HG02943 (cell line): Measurements from ENCODE around the gene CNDP1.

Source experiments
- ATAC-seq: cut with Tn5 transposase; IDR thresholded peaks from one replicate; pipeline ENCODE4 v1.9.1; 2021; ENCODE audit warnings: mild to moderate bottlenecking, low read depth, moderate library complexity; ENCODE audit not compliant: unreplicated experiment

Gene CNDP1

DNA sequence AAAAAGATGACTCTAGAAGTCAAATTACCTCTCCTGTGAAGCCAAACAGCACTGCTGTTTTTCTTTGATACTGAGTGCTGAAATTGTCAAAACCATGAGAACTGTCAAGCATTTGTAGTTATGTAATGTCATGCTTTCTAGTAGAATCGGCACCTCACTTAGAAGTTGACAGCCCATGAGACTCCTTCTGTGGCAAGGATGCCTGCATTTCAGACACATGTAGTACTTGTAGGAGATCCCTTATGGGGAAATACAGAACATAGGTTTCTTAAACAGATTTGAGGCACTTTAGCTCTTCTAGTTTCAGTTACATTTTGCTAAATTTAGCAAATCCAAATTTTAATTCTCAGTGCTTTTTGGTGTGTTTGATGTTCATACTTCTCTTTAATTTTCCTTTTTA, 79.1 kb downstream of the CNDP1 start:
- no peak for ATAC-seq

DNA sequence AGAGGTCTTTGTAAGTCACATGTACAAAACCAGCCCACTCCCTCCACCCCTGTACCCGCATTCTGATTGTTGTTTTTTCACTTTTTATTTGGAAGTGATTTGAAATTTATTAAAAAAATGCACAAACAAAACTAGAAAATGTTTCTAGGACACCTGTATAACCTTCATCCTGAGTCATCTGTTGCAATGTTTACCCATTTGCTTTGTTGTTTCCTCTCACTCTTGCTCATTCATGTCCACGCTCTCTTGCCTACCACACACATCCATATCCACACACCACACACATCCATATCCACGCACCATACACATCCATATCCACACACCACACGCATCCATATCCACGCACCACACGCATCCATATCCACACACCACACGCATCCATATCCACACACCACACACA, 82.2 kb downstream of the CNDP1 start:
- ATAC-seq = no peak

DNA sequence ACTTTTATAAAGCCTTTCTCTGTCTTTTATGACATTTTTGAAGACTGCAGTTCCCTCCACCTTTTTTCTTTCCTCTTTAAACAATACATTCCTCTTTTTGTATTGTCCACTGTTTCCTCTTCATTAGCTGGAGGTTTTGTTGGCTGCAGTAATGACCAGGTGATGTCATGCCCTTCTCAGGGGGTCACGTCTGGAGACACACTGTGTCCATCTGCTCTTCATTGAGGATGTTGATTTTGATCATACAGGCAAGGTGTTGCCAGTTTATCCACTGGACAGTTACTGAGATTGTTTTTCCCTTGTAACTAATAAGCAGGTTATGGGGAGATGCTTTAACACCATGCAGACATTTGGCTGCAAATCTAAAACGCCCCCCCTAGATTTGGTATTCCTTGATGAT, 83.2 kb downstream of the CNDP1 start:
- ATAC-seq = no peak

DNA sequence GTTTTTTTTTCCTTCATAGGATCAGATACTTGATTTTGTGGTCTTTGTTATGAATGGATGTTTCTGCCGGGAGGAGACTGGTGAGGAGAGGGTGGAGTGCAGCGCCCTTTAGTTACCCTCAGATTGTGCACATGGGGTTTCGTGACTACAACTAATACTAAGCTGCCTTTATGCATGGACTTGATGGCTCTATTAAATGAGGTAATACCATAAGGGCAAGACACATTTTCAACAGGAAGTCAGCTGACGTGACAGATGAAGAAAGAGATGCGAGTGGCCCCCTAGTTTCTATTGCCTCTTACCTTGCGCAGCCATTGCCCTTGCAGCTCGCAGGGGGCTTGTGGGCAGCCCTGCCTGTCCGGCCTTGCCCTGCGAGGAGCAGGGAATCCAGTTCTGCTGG, 87.8 kb downstream of the CNDP1 start:
- no peak for ATAC-seq

DNA sequence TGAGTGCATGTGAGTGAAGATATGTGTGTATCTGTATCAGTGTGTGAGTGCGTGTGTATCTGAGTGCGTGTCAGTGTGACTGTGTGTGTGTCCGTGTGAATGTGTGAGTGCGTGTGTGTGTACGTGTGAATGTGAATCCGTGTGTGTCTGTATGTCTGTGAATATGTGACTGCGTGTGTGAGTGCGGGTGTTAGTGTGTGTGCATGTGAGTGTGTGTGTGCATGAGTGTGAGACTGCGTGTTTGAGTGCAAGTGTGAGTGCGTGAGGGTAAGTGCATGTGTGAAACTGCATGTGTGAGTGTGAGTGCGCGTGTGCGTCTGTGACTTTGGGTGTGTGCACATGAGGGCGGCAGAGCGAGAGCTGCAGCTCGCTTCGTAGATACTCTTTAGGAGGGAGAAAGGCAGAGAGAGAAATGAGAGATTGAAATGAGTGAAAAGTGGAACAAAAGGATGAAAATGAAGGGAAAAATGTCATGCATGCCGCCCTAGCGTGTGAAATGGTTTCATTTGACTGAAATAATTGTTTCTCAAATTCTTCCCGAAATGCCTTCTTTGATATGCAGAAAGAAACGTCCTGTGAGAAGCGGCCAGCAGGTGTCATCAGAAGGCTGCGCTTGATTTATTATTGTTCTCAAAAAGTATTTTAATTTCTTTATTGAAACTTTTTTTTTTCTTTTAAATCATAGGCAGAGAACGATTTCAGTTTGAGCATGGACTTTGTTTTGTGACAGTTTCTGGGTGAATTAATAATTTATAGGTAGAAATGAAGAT, 88.9 kb downstream of the CNDP1 start:
- ATAC-seq = no peak

DNA sequence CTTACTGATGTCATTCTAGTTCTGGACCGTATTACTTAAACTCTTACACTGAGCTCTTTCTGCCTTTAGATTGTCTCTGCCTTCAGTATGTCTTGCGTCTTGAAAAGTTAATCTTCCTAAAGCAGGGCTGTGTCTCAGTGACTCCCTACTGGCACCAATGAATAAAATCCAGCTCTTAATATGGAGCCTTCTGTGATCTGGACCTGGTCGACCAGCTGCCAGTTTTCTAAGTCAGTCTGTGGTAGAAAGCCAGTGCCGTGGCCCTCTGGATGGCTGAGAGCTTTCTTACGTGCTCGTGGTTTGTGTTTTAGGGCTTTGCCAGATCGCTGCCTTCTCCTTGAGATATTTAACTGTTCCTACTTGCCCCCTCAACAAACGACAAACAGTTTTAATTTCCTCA, 90.2 kb downstream of the CNDP1 start:
- ATAC-seq = no peak

DNA sequence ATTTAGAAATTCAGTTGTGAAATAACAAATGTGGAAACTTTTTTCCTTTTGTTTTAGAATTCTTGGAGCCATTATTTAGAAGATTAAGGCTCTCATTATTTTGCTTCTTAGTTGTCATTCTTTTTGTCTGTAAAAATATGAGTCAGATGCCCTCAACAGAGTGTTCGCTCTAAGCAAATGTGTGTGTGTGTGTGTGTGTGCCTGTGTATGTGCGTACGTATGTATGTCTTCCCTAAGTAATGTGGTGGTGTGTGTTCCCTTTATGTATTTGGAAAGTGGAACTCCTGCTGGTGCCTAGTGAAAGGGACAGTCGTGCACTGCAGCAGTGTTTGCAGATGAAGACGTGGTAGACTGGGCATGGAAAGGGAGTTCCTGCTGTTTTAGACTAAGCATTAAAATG, 90.9 kb downstream of the CNDP1 start:
- no peak for ATAC-seq

DNA sequence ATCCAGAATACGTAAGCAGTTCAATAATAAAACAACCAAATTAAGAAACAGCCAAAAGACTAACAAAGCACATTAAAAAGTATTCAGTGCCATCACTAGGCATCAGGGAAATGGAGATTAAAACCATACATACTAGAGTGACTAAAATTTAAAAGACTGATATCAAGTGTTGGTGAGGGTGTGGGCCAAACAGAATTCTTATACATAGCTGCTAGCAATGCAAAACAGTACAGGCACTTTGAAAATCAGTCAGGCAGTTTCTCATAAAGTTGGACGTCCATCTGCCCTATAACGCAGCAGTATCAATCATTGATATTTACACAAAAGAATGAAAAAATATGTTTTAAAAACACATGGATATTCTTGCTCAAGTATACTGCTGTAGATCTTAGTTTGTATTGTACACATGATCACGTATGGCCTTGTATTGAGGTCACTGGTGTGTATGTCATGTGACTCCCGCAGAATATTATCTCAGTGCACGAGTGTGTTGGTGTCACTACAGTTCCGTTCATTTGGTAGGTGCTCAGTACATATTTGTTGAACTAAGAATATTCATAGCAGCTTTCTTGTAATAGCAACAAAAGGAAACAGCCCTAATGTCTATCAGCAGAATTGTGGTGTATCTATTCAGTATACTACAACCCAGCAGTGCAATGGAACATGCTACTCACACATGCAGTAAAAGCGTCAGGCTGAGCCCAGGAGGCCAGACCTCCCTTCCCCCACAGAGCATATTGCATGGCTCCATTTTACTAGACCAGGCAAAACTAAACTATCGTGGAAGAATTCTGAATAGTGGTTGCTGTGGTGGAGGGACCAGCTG, 92.0 kb downstream of the CNDP1 start:
- ATAC-seq = no peak

DNA sequence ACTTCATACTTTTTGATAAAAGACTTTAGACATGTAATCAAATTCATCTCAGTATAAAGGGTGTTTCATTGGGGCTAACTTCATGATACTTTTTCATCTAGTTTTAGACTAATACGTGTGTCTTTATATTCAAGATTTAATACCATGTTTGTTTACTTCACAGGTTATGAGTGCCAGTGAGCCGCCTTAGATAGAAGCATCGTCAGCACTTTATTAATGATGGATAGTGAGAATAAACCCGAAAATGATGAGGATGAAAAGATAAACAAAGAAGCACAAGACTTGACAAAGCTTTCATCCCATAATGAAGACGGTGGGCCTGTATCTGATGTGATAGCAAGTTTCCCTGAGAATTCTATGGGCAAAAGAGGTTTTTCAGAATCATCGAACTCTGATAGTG, 96.5 kb downstream of the CNDP1 start:
- no peak for ATAC-seq

DNA sequence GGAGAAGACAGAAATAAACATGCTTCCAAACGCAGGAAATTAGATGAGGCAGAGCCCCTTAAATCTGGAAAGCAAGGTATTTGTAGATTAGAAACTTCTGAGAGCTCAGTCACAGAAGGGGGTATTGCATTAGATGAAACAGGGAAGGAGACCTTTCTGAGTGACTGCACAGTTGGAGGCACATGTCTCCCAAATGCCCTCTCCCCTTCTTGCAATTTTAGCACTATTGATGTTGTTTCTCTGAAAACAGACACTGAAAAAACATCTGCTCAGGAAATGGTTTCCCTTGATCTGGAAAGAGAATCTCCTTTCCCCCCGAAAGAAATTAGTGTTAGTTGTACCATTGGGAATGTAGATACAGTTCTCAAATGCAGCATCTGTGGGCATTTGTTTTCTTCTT, 96.9 kb downstream of the CNDP1 start:
- ATAC-seq = no peak

DNA sequence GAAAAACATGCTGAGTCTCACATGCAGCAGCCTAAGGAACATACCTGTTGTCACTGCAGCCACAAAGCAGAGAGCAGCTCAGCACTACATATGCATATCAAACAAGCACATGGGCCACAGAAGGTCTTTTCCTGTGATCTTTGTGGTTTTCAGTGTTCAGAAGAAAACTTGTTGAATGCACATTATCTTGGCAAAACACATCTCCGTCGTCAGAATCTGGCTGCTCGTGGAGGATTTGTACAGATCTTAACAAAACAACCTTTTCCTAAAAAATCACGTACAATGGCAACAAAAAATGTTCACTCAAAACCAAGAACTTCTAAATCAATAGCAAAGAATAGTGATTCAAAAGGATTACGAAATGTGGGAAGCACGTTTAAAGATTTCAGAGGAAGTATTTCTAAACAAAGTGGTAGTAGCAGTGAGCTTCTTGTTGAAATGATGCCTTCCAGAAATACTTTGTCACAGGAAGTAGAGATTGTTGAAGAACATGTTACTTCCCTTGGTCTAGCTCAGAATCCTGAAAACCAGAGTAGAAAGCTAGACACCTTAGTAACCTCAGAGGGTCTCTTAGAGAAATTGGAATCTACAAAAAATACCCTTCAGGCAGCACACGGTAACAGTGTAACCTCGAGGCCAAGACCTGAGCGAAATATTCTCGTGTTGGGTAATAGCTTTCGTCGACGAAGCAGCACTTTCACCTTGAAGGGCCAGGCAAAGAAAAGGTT, 97.5 kb downstream of the CNDP1 start:
- ATAC-seq = no peak

DNA sequence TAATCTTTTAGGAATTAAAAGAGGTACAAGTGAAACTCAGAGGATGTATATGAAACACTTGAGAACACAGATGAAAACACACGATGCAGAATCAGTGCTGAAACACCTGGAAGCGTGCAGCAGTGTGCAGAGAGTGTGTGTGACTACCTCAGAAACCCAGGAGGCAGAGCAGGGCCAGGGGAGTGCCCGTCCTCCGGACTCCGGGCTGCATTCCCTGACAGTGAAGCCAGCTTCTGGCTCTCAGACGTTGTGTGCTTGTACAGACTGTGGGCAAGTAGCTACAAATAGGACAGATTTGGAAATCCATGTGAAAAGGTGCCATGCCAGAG, 98.0 kb downstream of the CNDP1 start:
- ATAC-seq = no peak

DNA sequence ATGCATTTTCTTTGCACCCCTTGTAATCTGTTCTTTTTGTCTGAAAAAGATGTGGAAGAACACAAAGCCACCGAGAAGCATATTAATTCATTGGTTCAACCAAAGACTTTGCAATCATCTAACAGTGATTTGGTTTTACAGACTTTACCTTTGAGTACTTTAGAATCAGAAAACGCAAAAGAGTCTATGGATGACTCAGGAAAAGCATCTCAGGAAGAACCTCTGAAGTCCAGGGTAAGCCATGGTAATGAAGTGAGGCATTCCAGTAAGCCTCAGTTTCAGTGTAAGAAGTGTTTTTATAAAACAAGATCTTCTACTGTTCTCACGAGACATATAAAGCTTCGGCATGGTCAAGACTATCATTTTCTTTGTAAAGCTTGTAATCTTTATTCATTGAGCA, 98.6 kb downstream of the CNDP1 start:
- no peak for ATAC-seq

DNA sequence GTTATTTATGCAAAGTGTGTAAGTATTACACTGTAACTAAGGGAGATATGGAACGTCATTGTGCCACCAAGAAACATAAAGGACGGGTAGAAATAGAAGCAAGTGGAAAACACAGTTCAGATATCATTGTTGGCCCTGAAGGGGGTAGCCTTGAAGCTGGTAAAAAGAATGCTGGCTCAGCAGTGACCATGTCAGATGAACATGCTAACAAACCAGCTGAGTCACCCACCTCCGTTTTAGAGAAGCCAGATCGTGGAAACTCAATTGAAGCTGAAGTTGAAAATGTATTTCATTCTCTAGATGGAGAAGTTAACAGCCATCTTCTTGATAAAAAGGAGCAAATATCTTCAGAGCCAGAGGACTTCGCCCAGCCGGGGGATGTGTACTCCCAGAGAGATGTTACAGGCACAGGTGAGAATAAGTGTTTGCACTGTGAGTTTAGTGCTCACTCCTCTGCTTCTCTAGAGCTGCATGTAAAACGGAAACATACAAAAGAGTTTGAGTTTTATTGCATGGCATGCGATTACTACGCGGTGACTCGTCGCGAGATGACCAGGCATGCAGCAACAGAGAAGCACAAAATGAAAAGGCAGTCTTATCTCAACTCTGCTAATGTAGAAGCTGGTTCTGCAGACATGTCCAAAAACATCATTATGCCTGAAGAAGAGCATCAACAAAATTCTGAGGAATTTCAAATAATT, 99.5 kb downstream of the CNDP1 start:
- ATAC-seq = no peak

DNA sequence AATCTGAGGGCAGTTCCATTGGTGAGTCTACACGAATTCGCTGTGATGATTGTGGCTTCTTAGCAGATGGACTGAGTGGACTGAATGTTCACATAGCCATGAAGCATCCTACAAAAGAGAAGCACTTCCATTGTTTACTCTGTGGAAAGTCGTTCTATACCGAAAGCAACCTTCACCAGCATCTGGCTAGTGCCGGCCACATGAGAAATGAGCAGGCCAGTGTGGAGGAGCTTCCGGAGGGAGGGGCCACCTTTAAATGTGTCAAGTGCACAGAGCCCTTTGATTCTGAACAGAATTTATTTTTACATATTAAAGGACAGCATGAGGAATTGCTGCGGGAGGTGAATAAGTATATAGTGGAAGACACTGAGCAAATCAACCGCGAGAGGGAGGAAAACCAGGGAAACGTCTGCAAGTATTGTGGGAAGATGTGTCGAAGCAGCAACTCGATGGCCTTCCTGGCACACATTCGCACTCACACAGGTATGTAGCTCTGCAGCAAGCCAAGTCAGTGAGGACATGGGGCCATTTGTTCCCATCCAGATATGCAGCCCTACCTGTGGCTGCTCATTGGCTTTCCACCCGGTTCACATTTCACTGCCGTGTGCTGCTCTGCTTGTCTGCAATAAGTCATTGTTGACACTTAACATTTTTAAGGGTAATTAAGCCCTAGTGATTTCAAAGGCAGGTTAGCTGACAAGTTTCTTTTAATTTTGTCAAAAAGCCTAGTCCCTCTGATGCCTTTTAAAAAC, 101.1 kb downstream of the CNDP1 start:
- ATAC-seq = no peak
